ENCODE data around the gene STIMATE. TPM values are rescaled to one million over a fixed set of nuclear protein-coding genes. Genes with fewer than 3 reads are reported as not detected.

The STIMATE gene
- total and polyA plus RNA-seq, 2 of the 4 experiments (the other 2 are of a cell fraction) = 10.6 to 17.8 TPM

DNA sequence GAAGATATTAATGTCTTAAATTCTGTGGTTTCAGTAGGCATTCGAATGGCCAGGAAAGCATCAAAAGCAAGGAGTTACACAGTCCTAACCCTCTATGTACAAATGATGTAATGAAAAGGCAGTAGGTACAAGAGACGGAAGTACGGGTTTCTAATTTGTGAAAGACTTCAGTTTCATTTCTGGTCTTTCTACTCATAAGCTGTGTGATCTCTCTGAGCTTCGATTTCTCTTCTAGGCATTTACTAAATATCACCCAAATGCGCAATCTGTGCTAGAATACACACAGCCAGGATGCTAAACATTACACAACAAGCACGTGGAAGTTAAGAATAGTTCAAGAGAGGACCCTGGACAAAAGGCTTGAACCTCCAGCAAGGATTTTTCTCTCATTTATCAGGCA lies 17.9 kb upstream of the STIMATE start:
- Histone ChIP-seq H2AFZ (replicated peaks; ENCODE audit: low read length, poor library complexity) (no peak overlapping the region), H2BK5ac (ENCODE audit: low read depth, low read length, poor library complexity, severe bottlenecking) (no peak overlapping the region), H3K18ac (ENCODE audit: low read depth, low read length) (no peak overlapping the region), H3K9me3 (ENCODE audit: control insufficient read depth, insufficient read depth, low read length) (no peaks in the 10 kb centered on the region), H3K36me3 (ENCODE audit: control insufficient read depth, insufficient read depth, low read length) (no peaks in the 10 kb centered on the region), H4K5ac (ENCODE audit: low read depth, low read length) (no peak overlapping the region), H4K91ac (ENCODE audit: insufficient read depth, low read depth, low read length) (no peak overlapping the region), H3K4me3 (ENCODE audit: insufficient read depth, low read depth, low read length) (no peak overlapping the region), H3K27ac (ENCODE audit: insufficient read depth, low read length) (no peak overlapping the region), H3K27me3 (ENCODE audit: control insufficient read depth, insufficient read depth, low read length) (no peaks in the 10 kb centered on the region), H3K4me2 (ENCODE audit: low read depth, low read length) (no peak overlapping the region), H3K9ac (ENCODE audit: low read depth, low read length) (no peak overlapping the region), H4K8ac (ENCODE audit: low read depth in 2 of 2, low read length in 2 of 2) (no peak overlapping the region), H3K9me1 (ENCODE audit: insufficient read depth, low read length) (no peaks in the 10 kb centered on the region), H3K56ac (ENCODE audit: extremely low read depth, insufficient read depth, low read length) (no peak overlapping the region), H4K20me1 (ENCODE audit: insufficient read depth, low read length) (no peaks in the 10 kb centered on the region), H3K4me1 (ENCODE audit: control insufficient read depth, insufficient read depth, low read length) (no peaks in the 10 kb centered on the region), H2BK20ac (ENCODE audit: low read depth, low read length) (no peak overlapping the region), H3K23ac (ENCODE audit: low read depth, low read length) (no peak overlapping the region), H2AK5ac (ENCODE audit: low read depth, low read length) (no peak overlapping the region), H2BK120ac (ENCODE audit: low read depth, low read length) (no peak overlapping the region), H3K14ac (replicated peaks; ENCODE audit: low read depth, low read length) (no peak overlapping the region), H2AK9ac (replicated peaks; ENCODE audit: low read depth, low read length, poor library complexity) (no peak overlapping the region), H3K79me1 (ENCODE audit: low read depth in 1 of 2, low read length in 2 of 2) (no peaks in the 10 kb centered on the region), H3K4ac (ENCODE audit: low read depth, low read length) (no peak overlapping the region), H2BK15ac (ENCODE audit: low read depth, low read length) (no peak overlapping the region)
- ChIA-PET CTCF (interaction anchor here (1.1 kb wide), 1 partner anchor 20 kb away, joined by 4 read pairs; no protein-coding TSS in a partner anchor), POLR2A (ENCODE audit: unreplicated experiment) (no interaction called here)
- WGBS, 2 experiments (ENCODE audit: extremely low coverage in 2 of 2, insufficient read length in 1 of 2) = no CpG with 5 or more reads among the region's 6 CpGs
- TF ChIP-seq, protein P1, sequence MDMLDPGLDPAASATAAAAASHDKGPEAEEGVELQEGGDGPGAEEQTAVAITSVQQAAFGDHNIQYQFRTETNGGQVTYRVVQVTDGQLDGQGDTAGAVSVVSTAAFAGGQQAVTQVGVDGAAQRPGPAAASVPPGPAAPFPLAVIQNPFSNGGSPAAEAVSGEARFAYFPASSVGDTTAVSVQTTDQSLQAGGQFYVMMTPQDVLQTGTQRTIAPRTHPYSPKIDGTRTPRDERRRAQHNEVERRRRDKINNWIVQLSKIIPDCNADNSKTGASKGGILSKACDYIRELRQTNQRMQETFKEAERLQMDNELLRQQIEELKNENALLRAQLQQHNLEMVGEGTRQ (IDR thresholded peaks at IDR 0.05; ENCODE audit: low read depth, low read length) = no peak
- no peak for TF ChIP-seq RAD21 (IDR thresholded peaks at IDR 0.05; ENCODE audit: low read length)
- no peak for TF ChIP-seq CHD1 (IDR thresholded peaks at IDR 0.05; ENCODE audit: low read depth, low read length)
- in situ Hi-C loops (cut with MboI; ENCODE audit: low sequenced_read_pairs) = no loop called here
- DNase-seq = no peak
- intact Hi-C loops (cut with micrococcal nuclease) = no loop called here
- dilution Hi-C loops (cut with HindIII; ENCODE audit: low sequenced_read_pairs, unreplicated experiment) = no loop called here
- no peak for ATAC-seq (ENCODE audit: low read depth)
- BruUV-seq (replicated peaks) = no TSS peak

Measured in IMR-90 (cell line).